ENCODE results near the gene SLC15A1.

The SLC15A1 gene

DNA sequence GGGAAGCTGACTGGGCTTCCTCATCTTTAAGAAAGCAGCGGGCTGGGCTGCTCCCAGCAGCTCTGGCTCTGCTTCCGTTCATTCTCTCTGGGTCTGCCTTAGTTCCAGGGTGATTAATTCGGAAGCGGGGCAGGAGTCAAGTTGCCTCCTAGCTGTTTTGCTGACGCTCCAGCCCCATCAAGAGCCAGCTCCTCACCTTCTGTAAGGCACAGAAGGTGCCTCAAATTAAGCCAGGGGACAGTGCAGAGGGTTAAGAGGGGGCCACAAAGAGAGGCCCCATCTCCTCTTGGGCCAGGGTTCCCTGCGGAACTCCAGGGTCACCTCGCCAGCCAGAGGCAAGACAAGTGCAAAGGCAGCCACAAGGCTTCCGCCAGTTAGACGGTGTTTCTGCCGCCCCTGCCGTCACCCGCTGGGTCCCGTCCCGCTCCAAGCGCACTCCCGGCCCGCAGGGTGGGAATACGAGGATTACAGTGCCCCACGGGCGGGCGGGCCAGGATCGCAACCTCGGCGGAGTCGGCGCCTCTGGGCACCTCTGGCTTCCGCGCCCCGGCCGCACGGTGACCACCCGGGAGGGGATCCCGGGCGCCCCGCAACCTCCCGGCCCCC lies 508 bp downstream of the SLC15A1 start:
- peak; percentile 19 for ATAC-seq
- no peak for DNase-seq

DNA sequence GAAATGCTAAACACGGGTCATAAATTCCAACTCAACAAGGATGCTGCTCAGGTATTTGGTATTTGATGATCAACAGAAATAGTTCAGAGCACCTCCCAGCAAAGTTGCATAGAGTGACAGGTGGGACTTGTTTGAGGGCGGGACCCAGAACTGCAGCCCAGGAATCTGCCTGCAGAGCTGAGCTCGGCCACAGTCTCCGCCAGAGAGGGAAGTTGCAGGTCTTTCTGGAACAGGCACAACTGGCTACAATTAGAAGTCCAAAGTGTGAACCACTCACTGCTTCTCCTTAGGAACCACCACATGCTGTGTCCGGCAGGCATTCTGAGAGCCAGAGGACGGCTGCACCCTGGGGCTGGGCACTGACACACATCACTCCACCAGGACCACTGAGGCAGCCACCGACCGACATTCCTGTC lies 1.1 kb downstream of the SLC15A1 start:
- DNase-seq (no peak), ATAC-seq (no peak)

DNA sequence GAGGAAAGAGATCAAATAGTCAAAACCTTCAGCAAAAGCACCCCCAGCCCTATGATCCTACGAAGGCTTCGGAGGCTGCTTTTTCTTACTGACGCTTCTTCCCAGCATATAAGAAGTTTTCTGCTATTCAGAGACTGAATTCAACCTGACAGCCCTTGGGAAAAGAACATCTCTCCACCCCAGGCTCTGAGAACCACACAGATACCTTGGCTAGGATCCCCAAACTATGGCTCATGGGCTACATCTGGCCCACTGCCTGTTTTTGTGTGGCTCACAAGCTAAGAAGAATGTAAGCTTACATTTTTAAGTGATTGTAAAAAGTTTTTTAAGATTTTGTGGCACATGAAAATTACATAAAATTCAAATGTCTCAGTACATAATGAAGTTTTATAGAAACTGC lies 3.0 kb downstream of the SLC15A1 start:
- ATAC-seq (no peak), DNase-seq (no peak)

- DNase-seq, result no peak
- no peak for ATAC-seq
Observed at GRCh38 chr13:98746968-98747367, 5.5 kb downstream of the SLC15A1 start.

DNA sequence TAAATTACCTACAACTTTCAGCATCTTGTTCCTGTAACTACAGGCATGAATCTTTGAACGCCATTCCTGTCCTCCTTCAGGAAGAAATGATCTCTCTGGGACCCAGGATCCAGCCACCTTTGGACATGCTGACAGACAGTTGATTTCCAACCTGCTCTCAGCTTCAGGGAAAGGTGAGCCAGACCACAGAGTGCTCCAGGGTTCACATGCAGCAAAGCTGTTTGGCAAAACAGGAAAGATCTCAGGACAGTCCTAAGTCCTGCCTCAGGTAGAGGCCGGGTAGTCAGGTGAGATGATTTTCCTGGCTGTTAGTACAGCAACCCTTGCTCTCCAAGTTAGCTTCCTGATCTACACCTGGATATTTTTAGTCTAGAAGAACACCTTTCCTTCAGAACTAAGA lies 9.1 kb downstream of the SLC15A1 start:
- ATAC-seq (no peak), DNase-seq (no peak)

GRCh38 chr13:98742961-98743360 lies 9.5 kb downstream of the SLC15A1 start:
- ATAC-seq, result no peak
- DNase-seq, result no peak

DNA sequence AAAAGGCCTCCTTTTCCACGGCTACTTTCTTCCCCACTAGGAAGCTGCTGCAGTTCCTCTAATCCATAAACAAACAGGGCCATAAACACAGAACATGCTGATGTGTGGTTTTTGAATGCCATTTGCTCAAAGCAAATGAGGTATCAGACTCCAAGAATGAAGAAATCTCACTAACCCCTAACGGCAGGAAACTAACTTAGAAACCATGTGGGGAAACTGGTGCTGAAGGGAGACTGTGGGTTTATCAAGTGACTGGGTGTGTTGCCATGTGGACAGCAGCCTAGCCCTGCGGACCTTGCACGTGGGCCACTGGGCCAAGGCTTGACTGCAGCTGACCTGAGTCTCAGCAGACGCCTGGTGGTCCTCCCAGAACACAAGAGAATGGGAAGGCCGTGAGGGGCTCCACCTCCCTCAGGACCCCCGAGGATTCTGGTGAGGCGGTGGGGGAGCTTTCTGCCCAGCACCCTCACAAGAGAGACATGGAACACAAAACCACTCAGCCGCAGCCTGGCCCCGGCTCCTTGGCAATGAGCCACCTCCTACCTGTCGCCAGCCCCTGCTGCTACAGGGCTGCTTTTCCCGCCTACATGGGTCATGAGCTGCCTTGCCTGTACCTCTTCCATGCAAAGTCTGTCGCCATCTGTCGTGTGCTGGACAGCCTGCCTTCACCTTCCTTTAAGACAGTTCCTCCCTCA lies 10.6 kb downstream of the SLC15A1 start:
- ATAC-seq, result no peak
- DNase-seq, result no peak

DNA sequence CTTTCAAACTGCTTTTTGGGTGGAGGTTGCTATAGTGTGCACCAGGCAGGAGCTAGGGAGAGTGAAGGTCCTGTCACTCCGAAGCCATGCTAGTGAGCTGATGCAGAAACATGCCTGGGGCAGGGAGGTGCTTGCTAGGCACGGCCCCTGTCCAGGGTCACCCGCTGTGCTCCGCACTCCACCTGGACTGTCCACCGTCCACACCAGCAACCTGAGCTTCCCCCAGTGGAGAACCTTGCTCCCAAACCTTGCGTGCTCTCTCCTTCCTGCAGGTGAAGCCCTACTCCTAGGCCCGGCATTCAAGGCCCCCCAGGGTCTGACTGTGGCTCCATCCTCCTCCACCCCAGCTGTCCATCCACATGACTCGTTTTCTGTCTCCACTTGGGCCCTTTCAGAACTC lies 12.3 kb downstream of the SLC15A1 start:
- DNase-seq, result no peak
- no peak for ATAC-seq

DNA sequence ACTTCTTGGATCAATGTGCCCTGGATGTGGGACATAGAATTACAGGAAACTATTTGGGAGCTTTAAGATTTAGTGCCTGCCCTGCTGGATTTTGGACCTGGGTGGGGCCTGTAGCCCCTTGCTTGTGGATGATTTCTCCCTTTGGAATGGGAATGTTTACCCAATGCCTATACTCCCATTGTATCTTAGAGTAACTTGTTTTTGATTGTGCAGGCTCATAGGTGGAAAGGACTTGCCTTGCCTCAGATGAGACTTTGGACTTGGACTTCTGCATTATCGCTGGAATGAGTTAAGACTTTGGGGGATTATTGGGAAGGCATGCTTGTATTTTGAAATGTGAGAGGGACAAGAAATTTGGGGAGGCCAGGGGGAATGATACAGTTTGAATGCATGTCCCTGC lies 13.5 kb downstream of the SLC15A1 start:
- ATAC-seq (no peak), DNase-seq (no peak)

DNA sequence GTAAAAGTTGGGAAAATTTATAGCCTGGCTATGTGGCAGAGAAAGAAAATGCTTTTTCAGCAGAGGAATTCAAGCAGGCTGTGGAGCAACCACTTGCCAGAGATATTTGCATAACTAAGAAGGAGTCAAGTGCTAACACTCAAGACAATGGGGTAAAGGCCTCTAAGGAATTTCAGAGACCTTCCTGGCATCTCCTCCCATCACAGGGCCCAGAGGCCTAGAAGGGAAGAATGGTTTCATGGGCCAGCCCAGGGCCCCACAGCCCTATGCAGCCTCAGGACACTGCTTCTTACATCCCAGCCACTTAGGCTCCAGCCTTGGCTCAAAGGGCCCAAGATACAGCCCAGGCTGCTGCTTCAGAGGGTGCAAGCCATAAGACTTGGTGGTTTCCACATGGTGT lies 14.3 kb downstream of the SLC15A1 start:
- DNase-seq, result no peak
- ATAC-seq, result no peak

DNA sequence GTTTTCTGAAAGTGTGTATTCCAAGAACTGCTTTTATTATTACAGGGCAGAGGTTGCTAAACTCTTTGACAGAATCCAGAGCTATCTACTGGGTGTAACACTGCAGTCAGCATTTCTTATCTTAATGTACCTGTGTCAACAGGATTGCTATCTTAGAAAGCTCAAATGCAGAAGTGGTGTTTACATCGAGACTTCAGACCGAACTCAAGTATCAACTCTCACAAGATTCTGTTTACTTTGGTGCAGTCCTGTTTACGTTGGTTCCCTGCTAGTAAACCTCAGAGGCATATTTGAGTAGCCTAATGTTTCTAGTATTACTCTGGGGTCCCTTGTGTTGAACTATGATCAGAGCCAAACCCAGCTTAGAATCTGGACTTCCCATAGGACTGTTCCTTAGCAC lies 20.5 kb downstream of the SLC15A1 start:
- no peak for DNase-seq
- ATAC-seq, result no peak

DNA sequence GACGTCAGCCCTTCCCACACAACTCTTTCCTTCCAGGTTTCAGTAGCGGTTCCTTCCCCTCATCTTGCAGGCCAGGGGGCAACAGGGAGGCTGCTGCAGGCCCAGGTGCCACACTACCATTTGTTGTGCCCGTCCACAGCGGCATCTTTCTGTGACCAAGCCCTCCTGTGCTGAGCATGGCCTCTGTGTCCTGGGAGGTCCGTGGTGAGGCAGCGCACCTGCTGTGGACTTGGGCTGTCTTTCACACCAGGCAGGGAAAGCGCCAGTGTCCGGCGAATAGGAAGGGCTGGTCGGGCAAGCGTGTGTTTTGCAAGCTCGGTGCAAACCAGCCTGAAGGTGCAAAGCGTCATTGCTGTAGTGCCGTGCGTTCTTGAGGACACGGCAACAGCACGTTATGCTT lies 21.4 kb downstream of the SLC15A1 start:
- ATAC-seq, result no peak
- no peak for DNase-seq

DNA sequence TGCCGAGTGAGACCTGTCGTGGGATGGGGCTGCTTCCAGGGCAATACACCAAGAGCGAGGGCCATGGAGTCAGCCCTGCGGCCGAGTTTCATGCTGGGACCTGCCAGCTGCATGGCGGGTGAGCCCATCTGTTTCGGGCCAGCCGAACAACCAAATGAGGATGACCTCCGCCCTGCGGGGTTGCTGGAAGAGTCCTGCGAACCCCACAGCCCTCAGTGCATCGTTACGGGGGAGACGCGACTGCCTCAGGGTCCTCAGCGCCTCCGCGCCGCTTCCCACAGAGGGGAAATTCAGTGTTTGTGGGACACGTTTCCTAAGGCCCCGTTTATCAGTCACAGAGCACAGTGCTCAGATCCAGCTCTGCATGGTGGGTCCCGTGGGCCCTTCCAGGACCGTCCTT lies 22.0 kb downstream of the SLC15A1 start:
- DNase-seq (no peak), ATAC-seq (no peak)

DNA sequence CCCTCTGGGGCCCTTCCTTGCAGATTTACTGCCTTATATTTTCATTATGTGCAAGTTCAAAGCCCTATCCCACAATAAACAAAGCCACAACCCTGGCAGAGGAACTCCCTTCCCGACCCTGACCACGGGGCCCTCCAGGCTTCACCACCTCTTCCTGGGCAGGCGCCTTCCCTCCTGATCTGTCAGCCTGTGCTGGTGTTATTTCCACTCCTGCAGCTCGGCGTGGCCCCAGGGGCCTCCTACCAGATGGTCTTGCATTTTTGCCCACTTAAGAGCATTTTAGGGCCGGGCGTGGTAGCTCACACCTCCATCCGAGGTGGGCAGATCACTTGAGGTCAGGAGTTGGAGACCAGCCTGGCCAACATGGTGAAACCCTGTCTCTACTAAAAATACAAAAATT lies 22.8 kb downstream of the SLC15A1 start:
- ATAC-seq, result no peak

GRCh38 chr13:98722958-98723357 lies 29.5 kb downstream of the SLC15A1 start:
- no peak for ATAC-seq
- DNase-seq, result no peak

More for the DNA sequence above, 22.8 kb downstream of the SLC15A1 start:
- DNase-seq, result no peak

- DNase-seq (no peak), ATAC-seq (no peak)
Observed at GRCh38 chr13:98721825-98722510, 30.5 kb downstream of the SLC15A1 start.

- ATAC-seq (no peak), DNase-seq (no peak)
Observed at GRCh38 chr13:98719527-98720250, 32.8 kb downstream of the SLC15A1 start.

DNA sequence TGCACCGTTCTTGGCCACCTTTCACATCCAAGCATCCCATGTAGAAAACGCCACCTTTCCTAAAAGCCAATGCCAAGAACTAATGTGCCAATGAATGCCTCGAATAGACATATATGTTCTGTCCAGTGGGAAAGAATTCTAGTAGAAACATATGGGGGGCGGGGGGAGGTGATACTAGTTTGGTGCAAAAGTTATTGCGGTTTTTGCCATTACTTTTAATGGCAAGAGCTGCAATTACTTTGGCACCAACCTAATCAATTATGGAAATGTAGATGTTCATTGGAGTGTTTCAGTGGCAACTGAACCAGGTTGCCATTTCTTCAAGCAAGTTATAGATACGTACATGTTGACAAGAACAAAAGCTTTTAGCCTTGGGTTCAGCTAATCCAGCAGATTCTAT lies 34.6 kb downstream of the SLC15A1 start:
- ATAC-seq, result no peak
- DNase-seq, result no peak

GRCh38 chr13:98717256-98717655 lies 35.2 kb downstream of the SLC15A1 start:
- no peak for ATAC-seq
- DNase-seq, result no peak

- ATAC-seq (no peak), DNase-seq (no peak)
Observed at GRCh38 chr13:98710521-98710920, 42.0 kb downstream of the SLC15A1 start.

DNA sequence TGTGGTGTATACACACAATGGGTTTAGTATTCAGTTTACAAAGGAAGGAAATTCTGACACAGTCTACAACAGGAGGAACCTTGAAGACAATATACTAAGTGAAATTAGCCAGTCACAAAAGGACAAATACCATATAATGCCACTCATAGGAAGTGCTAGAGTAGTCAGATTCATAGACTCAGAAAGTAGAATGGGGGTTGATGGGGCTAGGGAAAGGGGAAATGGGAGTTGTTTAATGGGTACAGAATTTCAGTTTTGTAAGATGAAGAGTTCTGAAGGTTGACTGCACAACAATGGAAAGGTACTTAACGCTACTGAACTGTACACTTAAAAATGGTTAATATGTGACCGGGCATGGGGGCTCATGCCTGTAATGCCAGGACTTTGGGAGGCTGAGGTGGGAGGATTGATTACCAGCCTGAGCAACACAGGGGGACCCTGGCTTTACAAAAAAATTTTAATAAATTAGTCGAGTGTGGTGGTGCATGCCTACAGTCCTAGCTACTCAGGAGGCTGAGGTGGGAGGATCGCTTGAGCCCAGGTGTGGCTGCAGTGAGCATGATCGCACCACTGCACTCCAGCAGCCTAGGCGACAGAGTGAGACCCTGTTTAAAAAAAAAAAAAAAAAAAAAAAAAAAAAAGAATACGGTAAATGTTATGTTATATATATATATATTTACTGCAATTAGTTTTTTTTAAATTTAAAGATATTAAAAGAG lies 45.0 kb downstream of the SLC15A1 start:
- DNase-seq (no peak), ATAC-seq (no peak)

DNA sequence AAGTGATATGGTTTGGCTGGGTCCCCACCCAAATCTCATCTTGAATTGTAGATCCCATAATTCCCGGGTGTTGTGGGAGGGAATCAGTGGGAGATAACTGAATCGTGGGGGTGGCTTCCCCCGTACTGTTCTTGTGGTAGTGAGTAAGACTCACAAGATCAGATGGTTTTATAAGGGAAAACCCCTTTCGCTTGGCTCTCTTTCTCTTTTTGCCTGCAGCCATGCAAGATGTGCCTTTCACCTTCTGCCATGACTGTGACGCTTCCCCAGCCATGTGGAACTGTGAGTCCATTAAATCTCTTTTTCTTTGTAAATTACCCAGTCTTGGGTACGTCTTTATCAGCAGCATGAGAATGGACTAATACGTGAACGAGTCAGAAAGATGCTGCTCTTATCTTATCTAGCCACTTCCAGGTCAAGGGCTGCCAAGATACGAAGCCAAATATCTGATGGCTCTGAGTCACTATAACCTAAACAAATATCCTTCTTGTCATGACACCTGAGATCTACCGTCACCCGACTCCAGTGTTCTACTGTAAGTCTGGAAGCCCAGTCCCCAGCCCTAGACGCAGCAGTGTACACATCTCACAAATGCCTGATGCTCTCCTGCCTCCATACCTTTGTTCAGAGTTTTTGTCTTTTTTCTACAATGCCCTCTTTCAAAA lies 45.9 kb downstream of the SLC15A1 start:
- ATAC-seq (no peak), DNase-seq (no peak)
